Common myeloid progenitor, CD34-positive (primary cell): ENCODE results near the gene ETV6.

Experiments
- CTCF ChIA-PET: fragments of 350-600 bp; sonication (Branson Sonifier 250); formaldehyde crosslinking; loops from one replicate; lab custom pipeline; 2021; ENCODE audit warnings: antibody characterized with exemption; lab: Charles Lee
- POLR2A ChIA-PET: fragments of 350-600 bp; sonication (Branson Sonifier 250); formaldehyde crosslinking; loops from one replicate; lab custom pipeline; 2021; ENCODE audit warnings: antibody characterized with exemption; lab: Charles Lee
- DNase-seq, 3 donors: peaks; one replicate each; pipeline versions ENCODE4 v3.0.0 to v3.0.0-alpha.2; 2013
- H3K27ac ChIP-seq, 2 experiments: 1 replicate in 1 of 2; 2 replicates in 1 of 2; pipeline ENCODE4 v1.7.0; 2013; ENCODE audit warnings: inconsistent platforms in 2 of 2, low read length in 2 of 2, mild to moderate bottlenecking in 2 of 2, low read depth in 1 of 2, moderate library complexity in 1 of 2; ENCODE audit not compliant: severe bottlenecking in 2 of 2, insufficient read depth in 1 of 2, poor library complexity in 1 of 2
- H3K27me3 ChIP-seq, 5 experiments: replicated peaks in 2 of 5; 1 replicate in 3 of 5; 2 replicates in 2 of 5; pipeline versions ENCODE4 v1.6.1 to v1.7.0; 2013; ENCODE audit warnings: low read length in 4 of 5, mild to moderate bottlenecking in 2 of 5, moderate library complexity in 2 of 5, inconsistent platforms in 1 of 5; ENCODE audit not compliant: insufficient read depth in 5 of 5, control insufficient read depth in 4 of 5
- H3K36me3 ChIP-seq, 4 experiments: 1 replicate in 2 of 4; 2 replicates in 2 of 4; pipeline versions ENCODE4 v1.6.1 to v1.7.0; 2013; ENCODE audit warnings: low read length in 3 of 4, control low read depth in 1 of 4, mild to moderate bottlenecking in 1 of 4; ENCODE audit not compliant: control insufficient read depth in 4 of 4, insufficient read depth in 4 of 4
- H3K4me1 ChIP-seq, 4 experiments: 1 replicate in 3 of 4; 2 replicates in 1 of 4; pipeline versions ENCODE4 v1.6.1 to v1.7.1; 2013; ENCODE audit warnings: low read length in 3 of 4, mild to moderate bottlenecking in 3 of 4, control low read depth in 1 of 4, inconsistent platforms in 1 of 4, moderate library complexity in 1 of 4; ENCODE audit not compliant: control insufficient read depth in 4 of 4, insufficient read depth in 4 of 4; ENCODE audit errors: control extremely low read depth in 1 of 4
- H3K4me3 ChIP-seq, 7 experiments: 1 replicate in 4 of 7; 2 replicates in 3 of 7; pipeline versions ENCODE4 v1.5.1 to v1.7.0; 2013; ENCODE audit warnings: mild to moderate bottlenecking in 7 of 7, low read length in 6 of 7, moderate library complexity in 6 of 7, inconsistent platforms in 2 of 7, low read depth in 2 of 7, control low read depth in 1 of 7; ENCODE audit not compliant: insufficient read depth in 4 of 7, control insufficient read depth in 1 of 7; ENCODE audit errors: extremely low read depth in 1 of 7
- H3K9me3 ChIP-seq, 5 experiments: 1 replicate in 4 of 5; 2 replicates in 1 of 5; pipeline versions ENCODE4 v1.6.1 to v1.7.1; 2013; ENCODE audit warnings: low read length in 4 of 5, mild to moderate bottlenecking in 2 of 5, inconsistent platforms in 1 of 5, low read depth in 1 of 5, moderate library complexity in 1 of 5; ENCODE audit not compliant: control insufficient read depth in 4 of 5, insufficient read depth in 2 of 5; ENCODE audit errors: control extremely low read depth in 1 of 5
- WGBS: methylation state at CpG from one replicate; pipeline ENCODE4 v1.1.5; 2013; ENCODE audit not compliant: insufficient coverage; 5-methylcytosine and 5-hydroxymethylcytosine counted together

Gene ETV6

DNA sequence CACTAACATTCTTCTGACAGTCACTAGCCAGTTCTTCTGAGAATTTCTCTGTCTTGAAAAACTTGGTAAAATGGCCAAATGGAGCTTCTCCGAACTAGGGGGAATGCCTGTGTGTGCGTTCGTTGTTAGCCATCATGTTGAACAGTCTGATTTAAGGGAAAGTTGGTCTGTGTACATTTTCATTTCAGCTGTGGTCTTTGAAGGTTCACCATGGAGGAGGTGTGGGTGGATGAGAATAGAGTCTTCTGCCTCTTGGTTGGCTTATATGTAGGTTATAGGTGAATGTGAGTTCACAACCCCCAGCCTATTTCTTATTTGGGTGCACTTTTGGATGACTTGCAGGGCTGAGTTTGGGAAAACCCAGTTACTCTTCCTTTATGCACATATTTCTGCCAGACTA is 12.9 kb downstream of the ETV6 start:
- CTCF ChIA-PET: interaction anchor here (1.2 to 1.7 kb wide), 2 partner anchors 17 to 150 kb away, joined by 3 to 4 read pairs; no protein-coding TSS in a partner anchor
- Histone ChIP-seq H3K27me3 (no peaks in the 10 kb centered on the region), H3K4me3 (peak overlapping the region in 1 of 7 experiments; percentile 19), H3K9me3 (no peaks in the 10 kb centered on the region), H3K4me1 (peaks cover 17 to 94% (median 85%) of the 10 kb centered on the region in 4 experiments), H3K27ac (peak overlapping the region; percentile 5 to 13), H3K36me3 (peaks cover 10 to 90% (median 45%) of the 10 kb centered on the region in 4 experiments)
- POLR2A ChIA-PET: no interaction called here
- DNase-seq: no peak
- WGBS: 95% methylated on average over 3 of the region's 3 CpGs

DNA sequence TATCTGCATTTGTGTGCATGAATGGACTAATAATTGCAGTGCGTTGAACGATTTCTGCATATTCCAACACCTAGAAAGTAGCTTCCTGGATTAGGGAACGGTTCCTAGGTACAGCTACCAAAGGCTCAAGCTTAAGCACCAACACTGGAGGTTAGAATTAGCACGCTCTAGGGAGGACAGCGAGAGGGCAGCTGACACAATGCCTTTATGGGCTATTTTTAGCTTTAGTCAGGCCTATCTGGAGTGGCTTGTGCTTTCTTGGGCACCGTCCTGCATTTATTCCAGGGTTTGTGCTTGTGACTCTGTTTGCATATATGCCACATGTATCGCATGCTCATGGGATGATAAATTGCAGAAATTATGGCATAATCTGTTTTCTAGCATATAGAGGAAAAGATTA is 13.7 kb downstream of the ETV6 start:
- no peak for DNase-seq
- peak overlapping the region in 1 of 2 experiments; percentile 13 for H3K27ac ChIP-seq
- peak overlapping the region in 1 of 7 experiments; percentile 11 for H3K4me3 ChIP-seq
- 89% methylated on average over 3 of the region's 7 CpGs for WGBS
- no peaks in the 10 kb centered on the region for H3K9me3 ChIP-seq
- ChIA-PET CTCF (interaction anchor here (0.9 to 1.5 kb wide), 5 partner anchors 8 to 149 kb away, joined by 3 to 6 read pairs (median 4); no protein-coding TSS in a partner anchor), POLR2A (interaction anchor here (1.0 kb wide), 1 partner anchor 9 kb away, joined by 3 read pairs; no protein-coding TSS in a partner anchor)
- no peaks in the 10 kb centered on the region for H3K27me3 ChIP-seq
- H3K4me1 ChIP-seq: peaks cover 18 to 94% (median 84%) of the 10 kb centered on the region in 4 experiments
- peaks cover 9 to 83% (median 42%) of the 10 kb centered on the region in 4 experiments for H3K36me3 ChIP-seq

DNA sequence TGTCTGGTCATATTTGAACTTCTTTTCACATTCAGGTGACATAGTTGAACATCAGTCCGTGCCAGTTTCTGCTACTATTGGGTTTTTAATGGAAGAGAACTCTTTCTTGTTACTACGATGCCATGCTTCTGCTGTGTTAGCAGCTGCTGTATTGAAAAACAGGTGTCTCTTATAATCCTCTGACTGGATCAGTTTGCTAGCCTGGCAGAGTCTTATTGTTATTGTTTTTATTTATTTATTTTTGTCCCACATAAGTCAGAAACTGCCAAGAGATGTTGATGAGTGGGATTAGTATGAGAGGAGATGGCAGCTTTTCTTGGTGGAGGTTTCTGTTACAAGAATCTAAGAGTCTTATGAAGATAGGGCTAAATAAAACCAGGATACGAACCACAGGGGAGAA is 14.6 kb downstream of the ETV6 start:
- no peaks in the 10 kb centered on the region for H3K27me3 ChIP-seq
- no peak overlapping the region for H3K4me3 ChIP-seq
- H3K27ac ChIP-seq: peak overlapping the region; percentile 4 to 44
- peaks cover 6 to 81% (median 38%) of the 10 kb centered on the region in 4 experiments for H3K36me3 ChIP-seq
- POLR2A ChIA-PET: interaction anchor here (1.0 kb wide), 1 partner anchor 9 kb away, joined by 3 read pairs; no protein-coding TSS in a partner anchor
- DNase-seq: no peak
- H3K4me1 ChIP-seq: peaks cover 21 to 94% (median 84%) of the 10 kb centered on the region in 4 experiments
- H3K9me3 ChIP-seq: no peaks in the 10 kb centered on the region
- 86% methylated on average over 2 of the region's 3 CpGs for WGBS
- CTCF ChIA-PET: interaction anchor here (1.1 to 1.5 kb wide), 3 partner anchors 9 to 83 kb away, joined by 4 to 6 read pairs (median 4); no protein-coding TSS in a partner anchor

DNA sequence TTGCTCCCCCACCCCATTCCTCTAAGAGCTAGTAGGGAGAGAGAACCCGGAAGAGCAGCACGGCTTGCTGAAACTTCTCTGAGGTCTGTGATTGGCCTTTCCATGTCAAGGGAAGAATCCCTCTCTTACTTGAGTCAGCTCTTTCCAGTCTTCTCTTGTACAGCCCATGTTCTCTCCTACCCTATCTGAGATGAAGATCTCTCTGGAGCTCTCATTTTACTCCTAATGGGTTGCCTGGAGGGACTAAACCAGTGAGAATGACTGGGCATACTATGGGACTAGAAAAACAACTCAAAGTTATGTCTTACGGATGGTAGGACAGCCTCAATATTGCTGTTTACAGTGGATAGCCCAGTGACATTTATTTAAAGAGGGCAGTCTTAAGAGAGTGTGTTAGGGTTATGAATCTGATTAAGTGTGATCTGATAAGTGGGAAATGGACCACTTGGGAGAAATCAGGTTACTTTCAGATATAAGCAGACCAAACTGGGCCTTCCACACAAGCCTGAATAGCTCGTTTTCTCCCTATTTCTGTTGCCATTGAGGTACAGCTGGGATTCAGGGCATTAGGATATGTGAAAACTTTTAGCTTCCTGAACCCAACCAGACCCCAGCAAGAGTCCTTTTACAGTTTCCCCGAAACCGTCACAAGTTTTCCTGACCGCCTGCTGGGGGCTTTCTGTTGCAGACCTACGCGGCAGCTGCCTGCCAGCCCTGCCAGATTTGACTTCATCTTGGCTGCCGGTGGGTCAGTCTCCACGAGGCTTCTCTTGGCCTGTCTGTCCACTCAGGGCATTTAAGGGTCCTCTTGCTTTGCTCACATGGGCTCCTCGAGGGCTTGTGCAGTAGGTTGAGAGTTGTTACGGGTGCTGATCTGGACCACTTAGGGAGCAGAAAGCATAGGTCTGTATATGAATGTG is 16.9 kb downstream of the ETV6 start:
- peaks cover 25 to 100% (median 85%) of the 10 kb centered on the region in 4 experiments for H3K4me1 ChIP-seq
- ChIA-PET POLR2A (interaction anchor here (0.7 to 1.7 kb wide), 3 partner anchors 8 to 156 kb away, joined by 3 read pairs; no protein-coding TSS in a partner anchor), CTCF (interaction anchor here (1.1 to 3.4 kb wide), 7 partner anchors 8 to 367 kb away, joined by 3 to 22 read pairs (median 3); no protein-coding TSS in a partner anchor)
- H3K27me3 ChIP-seq: no peaks in the 10 kb centered on the region
- peaks cover 6 to 67% (median 33%) of the 10 kb centered on the region in 4 experiments for H3K36me3 ChIP-seq
- WGBS: 91% methylated on average over 12 of the region's 13 CpGs
- no peaks in the 10 kb centered on the region for H3K9me3 ChIP-seq
- no peak for DNase-seq
- peak overlapping the region in 1 of 2 experiments; percentile 30 for H3K27ac ChIP-seq
- peak overlapping the region in 1 of 7 experiments; percentile 18 for H3K4me3 ChIP-seq

DNA sequence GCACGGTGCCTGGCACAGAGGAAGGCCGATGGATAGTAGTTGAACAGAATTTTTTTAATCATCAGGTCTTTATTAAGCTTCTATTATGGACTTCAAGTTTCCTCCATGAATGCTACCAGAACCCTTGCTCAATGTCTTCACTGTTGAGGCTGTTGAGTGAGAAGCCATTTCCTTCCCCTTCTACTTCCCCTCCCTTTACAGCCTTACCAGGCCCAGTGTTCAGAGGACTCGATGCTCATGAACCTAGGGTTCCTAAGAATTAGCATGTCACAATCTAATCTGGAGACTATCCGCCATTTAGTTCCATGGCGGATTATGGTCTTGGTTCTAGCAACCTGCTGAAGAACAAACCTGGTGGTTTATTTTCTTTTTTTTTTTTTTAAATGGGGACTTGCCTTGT is 17.7 kb downstream of the ETV6 start:
- Histone ChIP-seq H3K9me3 (no peaks in the 10 kb centered on the region), H3K4me3 (no peak overlapping the region), H3K4me1 (peaks cover 32 to 100% (median 85%) of the 10 kb centered on the region in 4 experiments), H3K27me3 (no peaks in the 10 kb centered on the region), H3K36me3 (peaks cover 6 to 59% (median 26%) of the 10 kb centered on the region in 4 experiments), H3K27ac (no peak overlapping the region)
- ChIA-PET POLR2A (interaction anchor here (1.7 kb wide), 1 partner anchor 14 kb away, joined by 3 read pairs; no protein-coding TSS in a partner anchor), CTCF (interaction anchor here (1.3 to 3.4 kb wide), 2 partner anchors 11 to 366 kb away, joined by 3 to 22 read pairs; no protein-coding TSS in a partner anchor)
- DNase-seq: peak in 2 of 3 donors; percentile 70 to 73
- WGBS: 63% methylated on average over 3 of the region's 5 CpGs

DNA sequence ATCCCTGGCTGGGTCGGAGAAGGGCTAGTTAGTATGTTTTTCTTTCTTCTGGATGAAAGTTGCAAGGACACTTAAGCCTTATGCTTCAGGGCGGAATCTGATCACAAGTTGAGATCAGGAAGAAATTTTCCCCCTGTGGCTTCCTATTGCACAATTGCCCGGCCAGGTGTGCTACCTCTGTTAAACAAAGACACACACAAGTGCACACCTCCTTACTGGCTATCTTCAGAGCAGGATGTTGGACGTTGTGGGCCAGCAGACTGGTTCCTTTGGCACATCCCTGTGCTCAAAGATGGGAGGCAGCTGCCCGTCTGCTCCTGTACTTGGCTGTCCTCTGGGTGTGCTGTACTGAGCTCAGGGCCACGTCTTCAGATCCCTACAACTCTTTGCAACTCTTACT is 19.1 kb downstream of the ETV6 start:
- peak overlapping the region in 2 of 7 experiments; percentile 0 to 58 for H3K4me3 ChIP-seq
- H3K4me1 ChIP-seq: peaks cover 45 to 100% (median 86%) of the 10 kb centered on the region in 4 experiments
- peaks cover 6 to 54% (median 18%) of the 10 kb centered on the region in 4 experiments for H3K36me3 ChIP-seq
- H3K9me3 ChIP-seq: no peaks in the 10 kb centered on the region
- no peak for DNase-seq
- ChIA-PET POLR2A (no interaction called here), CTCF (interaction anchor here (1.1 to 1.8 kb wide), 3 partner anchors 9 to 79 kb away, joined by 3 to 6 read pairs (median 5); no protein-coding TSS in a partner anchor)
- H3K27me3 ChIP-seq: no peaks in the 10 kb centered on the region
- WGBS: 9% methylated on average over 5 of the region's 6 CpGs
- H3K27ac ChIP-seq: peak overlapping the region in 1 of 2 experiments; percentile 29
